Large intestine (tissue), 3 donors: ENCODE measurements around the gene ATP8A2. TPM values are rescaled to one million over a fixed set of nuclear protein-coding genes. Genes with fewer than 3 reads are reported as not detected.

Experiments used
- DNase-seq, 2 donors: peaks; one replicate each; pipeline versions ENCODE4 v3.0.0 to v3.0.0-alpha.2; 2013
- H3K27ac ChIP-seq: one replicate; pipeline ENCODE4 v1.5.1; 2013; ENCODE audit warnings: low read length
- H3K27me3 ChIP-seq: 2 replicates; pipeline ENCODE4 v1.6.1; 2013; ENCODE audit warnings: low read length; ENCODE audit not compliant: control insufficient read depth, insufficient read depth
- H3K36me3 ChIP-seq: 2 replicates; pipeline ENCODE4 v1.6.1; 2013; ENCODE audit warnings: low read length; ENCODE audit not compliant: control insufficient read depth, insufficient read depth
- H3K4me1 ChIP-seq: one replicate; pipeline ENCODE4 v1.6.1; 2013; ENCODE audit warnings: low read length; ENCODE audit not compliant: control insufficient read depth, insufficient read depth
- H3K4me3 ChIP-seq: one replicate; pipeline ENCODE4 v1.5.1; 2013; ENCODE audit warnings: low read length
- H3K9me3 ChIP-seq: one replicate; pipeline ENCODE4 v1.6.1; 2013; ENCODE audit warnings: mild to moderate bottlenecking, low read depth, low read length, moderate library complexity; ENCODE audit not compliant: control insufficient read depth
- WGBS: methylation state at CpG from one replicate; pipeline ENCODE4 v1.1.5; 2013; ENCODE audit warnings: low lambda C conversion rate; ENCODE audit not compliant: insufficient coverage; 5-methylcytosine and 5-hydroxymethylcytosine counted together
- polyA plus RNA-seq: library from polyadenylated mRNA; unstranded; fragments of 120-200 nt; gene quantifications from one replicate; pipeline ENCODE4 v1.2.1, GENCODE V29; 2013

ATP8A2 gene
- polyA plus RNA-seq, 1 donor = 2.3 TPM

- H3K9me3 ChIP-seq = no peaks in the 10 kb centered on the region
- H3K4me1 ChIP-seq = no peaks in the 10 kb centered on the region
- no peak overlapping the region for H3K4me3 ChIP-seq
- peaks cover 3% of the 10 kb centered on the region for H3K27me3 ChIP-seq
- H3K36me3 ChIP-seq = no peaks in the 10 kb centered on the region
- DNase-seq = no peak
- 93% methylated on average over 3 of the region's 7 CpGs for WGBS
- no peak overlapping the region for H3K27ac ChIP-seq
Observed at GRCh38 chr13:25607096-25607495, 235.3 kb downstream of the ATP8A2 start.

- H3K27me3 ChIP-seq = peaks cover 3% of the 10 kb centered on the region
- no peak overlapping the region for H3K4me3 ChIP-seq
- no peaks in the 10 kb centered on the region for H3K36me3 ChIP-seq
- H3K9me3 ChIP-seq = no peaks in the 10 kb centered on the region
- DNase-seq = no peak
- WGBS = no CpG with 5 or more reads among the region's 2 CpGs
- no peak overlapping the region for H3K27ac ChIP-seq
- H3K4me1 ChIP-seq = no peaks in the 10 kb centered on the region
Observed at GRCh38 chr13:25608181-25608580, 236.4 kb downstream of the ATP8A2 start.

GRCh38 chr13:25616674-25617073 lies 244.9 kb downstream of the ATP8A2 start:
- DNase-seq = no peak
- Histone ChIP-seq H3K27ac (no peak overlapping the region), H3K36me3 (no peaks in the 10 kb centered on the region), H3K4me1 (no peaks in the 10 kb centered on the region), H3K4me3 (no peak overlapping the region), H3K27me3 (no peaks in the 10 kb centered on the region), H3K9me3 (no peaks in the 10 kb centered on the region)
- WGBS = no CpG with 5 or more reads among the region's 1 CpG

GRCh38 chr13:25619897-25620296 lies 248.1 kb downstream of the ATP8A2 start:
- H3K27me3 ChIP-seq = no peaks in the 10 kb centered on the region
- no peaks in the 10 kb centered on the region for H3K4me1 ChIP-seq
- H3K36me3 ChIP-seq = no peaks in the 10 kb centered on the region
- 72% methylated on average over 4 of the region's 5 CpGs for WGBS
- H3K4me3 ChIP-seq = no peak overlapping the region
- no peak for DNase-seq
- H3K9me3 ChIP-seq = no peaks in the 10 kb centered on the region
- H3K27ac ChIP-seq = no peak overlapping the region

- Histone ChIP-seq H3K27ac (no peak overlapping the region), H3K4me1 (no peaks in the 10 kb centered on the region), H3K9me3 (no peaks in the 10 kb centered on the region), H3K27me3 (no peaks in the 10 kb centered on the region), H3K4me3 (no peak overlapping the region), H3K36me3 (no peaks in the 10 kb centered on the region)
- no peak for DNase-seq
- 83% methylated on average over 1 of the region's 2 CpGs for WGBS
Observed at GRCh38 chr13:25625414-25625813, 253.6 kb downstream of the ATP8A2 start.

GRCh38 chr13:25630329-25630900 lies 258.6 kb downstream of the ATP8A2 start:
- H3K27ac ChIP-seq = no peak overlapping the region
- no peaks in the 10 kb centered on the region for H3K4me1 ChIP-seq
- no peaks in the 10 kb centered on the region for H3K36me3 ChIP-seq
- H3K9me3 ChIP-seq = no peaks in the 10 kb centered on the region
- H3K27me3 ChIP-seq = peaks cover 2% of the 10 kb centered on the region
- H3K4me3 ChIP-seq = no peak overlapping the region
- DNase-seq = no peak
- 70% methylated on average over 2 of the region's 7 CpGs for WGBS

GRCh38 chr13:25632166-25632888 lies 260.6 kb downstream of the ATP8A2 start:
- no CpG with 5 or more reads among the region's 8 CpGs for WGBS
- Histone ChIP-seq H3K27me3 (peaks cover 2% of the 10 kb centered on the region), H3K27ac (no peak overlapping the region)

GRCh38 chr13:25633093-25633492 lies 261.3 kb downstream of the ATP8A2 start:
- Histone ChIP-seq H3K36me3 (no peaks in the 10 kb centered on the region), H3K27ac (no peak overlapping the region), H3K4me1 (no peaks in the 10 kb centered on the region), H3K4me3 (no peak overlapping the region), H3K27me3 (peaks cover 2% of the 10 kb centered on the region), H3K9me3 (no peaks in the 10 kb centered on the region)
- WGBS = 71% methylated on average over 2 of the region's 5 CpGs
- DNase-seq = no peak

More at GRCh38 chr13:25632166-25632888, 260.6 kb downstream of the ATP8A2 start:
- Histone ChIP-seq H3K9me3 (no peaks in the 10 kb centered on the region), H3K4me1 (no peaks in the 10 kb centered on the region), H3K4me3 (no peak overlapping the region), H3K36me3 (no peaks in the 10 kb centered on the region)
- DNase-seq = no peak

- no peaks in the 10 kb centered on the region for H3K9me3 ChIP-seq
- WGBS = 100% methylated on average over 1 of the region's 1 CpG
Observed at GRCh38 chr13:25645681-25646080, 273.9 kb downstream of the ATP8A2 start.

GRCh38 chr13:25649001-25649633 lies 277.3 kb downstream of the ATP8A2 start:
- no peaks in the 10 kb centered on the region for H3K9me3 ChIP-seq
- no peaks in the 10 kb centered on the region for H3K36me3 ChIP-seq
- no peaks in the 10 kb centered on the region for H3K27me3 ChIP-seq
- H3K4me1 ChIP-seq = no peaks in the 10 kb centered on the region
- H3K27ac ChIP-seq = no peak overlapping the region
- H3K4me3 ChIP-seq = no peak overlapping the region
- DNase-seq = no peak
- no CpG with 5 or more reads among the region's 1 CpG for WGBS

More at GRCh38 chr13:25645681-25646080, 273.9 kb downstream of the ATP8A2 start:
- Histone ChIP-seq H3K27ac (no peak overlapping the region), H3K4me3 (no peak overlapping the region), H3K27me3 (no peaks in the 10 kb centered on the region), H3K4me1 (no peaks in the 10 kb centered on the region), H3K36me3 (no peaks in the 10 kb centered on the region)
- DNase-seq = no peak
